ENCODE measurements around the gene CCT3. TPM values are rescaled to one million over a fixed set of nuclear protein-coding genes. Genes with fewer than 3 reads are reported as not detected.
"Not testable (repeated sequence)": the region's sequence is repeated elsewhere in the genome, so short reads cannot be mapped to it uniquely, and the experiment has no call there.

The CCT3 gene
- total RNA-seq, 1 donor from 2014 or later, result 298 TPM

DNA sequence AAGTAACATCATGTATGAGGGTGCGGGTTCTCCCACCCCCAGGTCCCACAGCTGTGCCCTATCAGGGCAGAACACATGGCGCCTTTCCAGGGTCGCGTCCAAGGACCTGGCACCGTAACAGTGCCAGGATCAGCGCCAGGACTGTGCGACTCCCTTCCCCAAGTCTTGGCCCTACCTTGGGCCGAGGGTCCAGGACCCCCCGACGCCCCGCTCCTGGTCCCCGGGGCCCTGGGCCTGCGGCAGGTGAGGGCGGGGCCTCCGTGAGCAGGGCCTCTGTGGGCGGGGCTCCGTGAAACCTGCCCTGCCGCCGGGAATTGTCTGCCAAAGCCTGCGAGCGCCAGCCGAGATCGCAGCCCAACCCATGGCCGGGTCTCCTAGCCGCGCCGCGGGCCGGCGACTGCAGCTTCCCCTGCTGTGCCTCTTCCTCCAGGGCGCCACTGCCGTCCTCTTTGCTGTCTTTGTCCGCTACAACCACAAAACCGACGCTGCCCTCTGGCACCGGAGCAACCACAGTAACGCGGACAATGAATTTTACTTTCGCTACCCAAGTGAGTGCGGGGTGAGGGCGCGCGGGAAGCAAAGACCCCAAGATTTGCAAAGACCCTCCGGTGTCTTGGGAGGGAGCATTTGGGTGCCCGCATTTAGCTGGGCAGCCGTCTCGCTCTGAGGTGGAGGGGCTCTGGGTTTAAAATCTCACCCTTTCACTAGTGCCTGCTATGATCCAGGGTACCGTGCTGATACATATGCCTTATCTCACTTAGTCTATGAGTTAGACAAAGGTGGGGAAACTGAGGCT is 31.0 kb upstream of the CCT3 start, which contains the start of gene RHBG:
Gene RHBG (plus strand): TSS at position 323 of the 796 bp plus-strand sequence. CDS start 39 bp downstream, at position 362.
- intact Hi-C loops (cut with micrococcal nuclease), result no loop called here

DNA sequence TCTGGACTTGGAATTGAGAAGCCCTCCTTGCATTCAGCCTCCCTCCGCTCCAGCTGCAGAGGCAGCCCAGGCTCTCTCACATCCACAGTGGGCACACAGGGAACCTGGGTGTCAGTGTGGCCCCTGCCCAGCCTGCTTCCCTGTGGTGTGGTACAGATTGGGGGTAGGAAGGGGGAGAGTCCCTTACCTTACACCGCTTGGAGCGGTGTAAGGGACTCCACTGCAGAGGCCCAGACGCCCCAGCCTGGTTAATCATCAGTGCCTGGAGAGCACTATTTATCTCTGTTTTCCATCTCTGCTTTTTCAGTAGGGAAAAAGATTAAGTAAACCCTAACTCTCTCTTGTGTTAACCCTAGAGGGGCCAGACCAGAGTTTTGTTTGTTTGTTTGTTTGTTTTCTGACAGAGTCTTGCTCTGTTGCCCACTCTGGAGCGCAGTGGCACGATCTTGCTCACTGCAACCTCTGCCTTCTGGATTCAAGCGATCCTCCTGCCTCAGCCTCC is 30.1 kb upstream of the CCT3 start:
- intact Hi-C loops (cut with micrococcal nuclease), result no loop called here

GRCh38 chr1:156367383-156368156 is 29.5 kb upstream of the CCT3 start:
- intact Hi-C loops (cut with micrococcal nuclease), result no loop called here

DNA sequence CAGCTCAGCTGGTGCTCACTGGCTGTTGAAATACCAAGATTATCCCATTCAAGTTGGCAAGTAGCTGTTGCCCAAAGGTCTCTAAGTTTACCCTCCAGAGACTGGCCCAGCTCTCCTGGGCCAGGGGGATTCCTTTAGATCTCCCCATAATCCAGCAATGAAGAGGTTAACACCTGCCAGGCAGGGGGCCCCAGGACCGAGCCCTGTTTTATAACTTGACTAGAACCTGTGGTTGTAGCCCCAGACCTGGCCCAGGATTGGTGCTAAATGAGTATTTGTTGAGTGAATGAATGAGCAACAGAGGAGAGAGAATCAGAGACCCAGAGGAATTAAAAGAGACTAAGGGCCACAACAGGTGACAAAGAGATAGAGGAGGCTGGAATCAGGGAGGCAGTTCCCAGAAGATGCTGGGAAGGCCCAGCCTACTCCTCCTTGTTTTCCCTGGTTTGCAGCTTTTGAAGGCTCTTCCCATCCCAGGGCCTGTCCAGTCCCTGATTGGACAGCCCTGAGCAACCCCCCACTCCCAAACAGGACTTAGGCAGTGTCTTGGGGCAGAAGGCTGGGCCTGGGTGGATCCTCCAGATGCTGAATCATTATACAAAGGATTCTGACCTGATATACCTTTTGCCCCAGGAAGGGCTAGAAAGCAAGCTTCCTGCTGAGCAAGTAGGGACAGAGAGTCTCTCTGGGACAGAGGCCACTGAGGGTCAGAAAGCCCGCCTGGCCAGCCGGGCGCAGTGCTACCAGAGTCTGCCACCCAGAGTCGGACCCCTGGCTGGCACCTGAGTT is 28.5 kb upstream of the CCT3 start:
- intact Hi-C loops (cut with micrococcal nuclease), result no loop called here

DNA sequence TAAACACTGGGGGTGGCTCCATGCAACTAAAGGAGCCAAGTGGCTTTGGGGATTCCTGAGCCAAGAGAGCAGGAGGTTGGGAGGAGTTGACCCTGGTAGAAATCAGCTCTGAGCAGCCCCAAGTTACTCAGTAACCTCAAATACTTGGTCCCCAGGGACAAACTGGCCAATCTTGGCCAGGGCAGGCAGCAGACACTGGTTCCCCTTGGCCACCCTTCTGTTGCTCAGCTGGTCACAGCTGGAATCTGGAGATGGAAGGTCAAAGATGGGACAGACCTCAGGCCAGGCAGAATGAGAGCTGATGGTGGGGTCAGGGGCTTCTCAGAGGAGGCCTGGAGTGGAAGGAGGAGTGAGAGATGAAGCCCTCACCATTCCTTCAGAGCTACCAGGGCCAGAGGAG is 27.7 kb upstream of the CCT3 start:
- intact Hi-C loops (cut with micrococcal nuclease), result no loop called here

GRCh38 chr1:156360534-156360933 is 22.4 kb upstream of the CCT3 start:
- intact Hi-C loops (cut with micrococcal nuclease), result no loop called here

- intact Hi-C loops (cut with micrococcal nuclease), result no loop called here
Measured at GRCh38 chr1:156359973-156360372, 21.9 kb upstream of the CCT3 start.

DNA sequence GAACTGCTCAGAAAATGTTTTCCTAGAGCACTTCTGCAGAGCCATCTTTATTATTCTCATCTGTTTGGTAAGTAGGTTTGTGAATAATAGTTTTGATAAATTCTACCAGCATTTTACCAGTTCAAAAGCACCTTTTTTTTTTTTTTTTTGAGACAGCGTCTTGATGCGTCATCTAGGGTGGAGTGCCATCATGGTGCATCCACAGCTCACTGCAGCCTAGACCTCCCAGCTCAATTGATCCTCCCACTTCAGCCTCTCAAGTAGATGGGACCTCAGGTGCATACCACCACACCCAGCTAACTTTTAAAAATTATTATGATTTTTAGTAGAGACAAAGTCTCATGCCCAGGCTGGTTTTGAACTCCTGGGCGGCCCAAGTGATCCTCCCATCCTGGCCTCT is 21.2 kb upstream of the CCT3 start:
- intact Hi-C loops (cut with micrococcal nuclease), result no loop called here

DNA sequence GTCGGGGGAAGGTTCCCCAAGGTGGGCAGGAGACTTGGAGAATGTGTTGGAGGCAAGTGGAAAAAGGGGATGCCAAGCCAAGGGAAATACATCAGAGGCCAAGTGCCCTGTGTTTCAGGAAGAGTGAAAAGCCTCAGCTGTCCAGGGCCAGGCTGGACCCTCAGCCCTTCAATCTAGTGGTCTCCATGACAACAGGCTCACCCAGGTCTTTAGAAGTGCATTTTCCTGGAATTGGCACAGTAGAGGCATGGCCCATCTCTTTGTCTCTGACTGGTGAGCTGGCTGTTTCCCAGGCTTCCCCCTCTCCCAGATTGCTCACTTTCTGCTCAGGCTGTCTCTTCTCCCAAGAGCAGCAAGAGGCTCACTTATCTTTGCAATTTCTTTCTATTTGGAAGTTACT is 20.5 kb upstream of the CCT3 start:
- intact Hi-C loops (cut with micrococcal nuclease), result no loop called here

DNA sequence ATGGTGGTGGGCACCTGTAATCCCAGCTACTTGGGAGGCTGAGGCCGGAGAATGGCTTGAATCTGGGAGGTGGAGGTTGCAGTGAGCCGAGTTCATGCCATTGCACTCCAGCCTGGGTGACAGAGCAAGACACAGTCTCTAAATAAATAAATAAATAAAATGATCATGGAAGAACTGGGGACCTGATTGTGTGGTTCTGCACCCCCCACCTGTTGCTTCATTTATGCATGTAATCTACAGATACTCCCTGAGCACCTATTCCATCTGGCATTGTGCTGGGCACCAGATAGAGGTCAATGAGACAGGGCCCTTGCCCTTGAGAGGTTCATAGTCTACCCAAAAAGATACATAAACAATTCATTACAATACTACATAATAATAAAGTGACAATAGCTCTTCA is 19.9 kb upstream of the CCT3 start:
- intact Hi-C loops (cut with micrococcal nuclease), result loop anchor here (1.0 kb wide), 1 partner anchor 87 kb away; no protein-coding TSS in a partner anchor

DNA sequence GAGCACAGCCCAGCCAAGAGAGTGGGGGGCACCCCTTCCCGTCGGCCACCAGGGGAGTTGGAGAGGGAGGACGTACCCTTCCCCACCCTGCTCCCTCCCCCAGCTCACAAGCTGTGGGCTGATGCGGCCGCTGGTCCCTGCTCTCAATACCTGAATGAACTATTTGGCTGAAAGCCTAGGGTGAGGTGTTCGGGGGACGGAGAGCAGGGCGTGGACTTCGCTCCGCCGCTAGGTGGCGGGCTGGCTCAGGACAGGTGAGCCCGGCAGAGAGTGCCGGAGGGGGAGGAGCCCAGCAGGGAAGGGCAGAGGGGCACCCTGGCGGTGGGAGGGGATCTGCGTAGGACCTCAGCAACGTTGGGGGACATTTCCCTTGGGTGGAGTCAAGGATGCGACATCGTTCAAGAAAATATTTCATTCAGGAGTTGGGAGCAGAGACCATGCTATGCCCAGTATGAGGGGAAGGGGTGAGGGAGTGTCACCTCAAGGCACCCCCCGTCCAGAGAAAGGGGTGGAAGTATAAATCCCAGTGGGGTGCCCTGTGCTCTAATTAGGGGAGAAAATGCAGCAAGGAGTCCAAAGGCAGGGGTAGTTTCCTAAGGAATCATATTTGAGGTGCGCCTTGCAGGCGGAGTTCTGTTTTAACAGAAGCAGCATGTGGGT is 18.9 kb upstream of the CCT3 start:
- intact Hi-C loops (cut with micrococcal nuclease), result loop anchor here (1.0 kb wide), 1 partner anchor 88 kb away; no protein-coding TSS in a partner anchor

DNA sequence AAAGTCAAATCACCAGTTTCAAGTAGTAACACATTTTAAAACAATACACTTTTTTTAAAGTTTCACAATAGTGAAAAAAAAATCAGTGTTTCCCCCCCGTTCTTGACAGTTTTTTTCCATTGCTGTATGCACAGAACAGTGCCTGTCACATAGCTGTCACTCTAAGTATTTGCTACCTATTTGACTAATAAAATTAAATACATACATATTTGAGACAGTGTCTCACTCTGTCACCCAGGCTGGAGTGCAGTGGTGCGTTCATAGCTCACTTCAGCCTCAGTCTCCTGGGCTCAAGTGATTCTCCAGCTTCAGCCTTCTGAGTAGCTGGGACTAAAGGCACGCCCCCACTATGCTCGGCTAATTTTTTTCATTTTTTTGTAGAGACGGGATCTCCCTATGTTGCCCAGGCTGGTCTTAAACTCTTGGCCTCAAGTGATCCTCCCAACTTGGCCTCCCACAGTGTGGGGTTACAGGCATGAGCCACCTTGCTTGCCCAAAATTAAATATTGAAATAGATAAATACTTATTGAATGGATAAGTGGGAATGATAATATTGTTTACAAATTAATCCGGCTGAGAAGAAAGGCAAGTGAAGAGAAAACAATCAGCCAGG is 18.3 kb upstream of the CCT3 start:
- intact Hi-C loops (cut with micrococcal nuclease), result no loop called here

DNA sequence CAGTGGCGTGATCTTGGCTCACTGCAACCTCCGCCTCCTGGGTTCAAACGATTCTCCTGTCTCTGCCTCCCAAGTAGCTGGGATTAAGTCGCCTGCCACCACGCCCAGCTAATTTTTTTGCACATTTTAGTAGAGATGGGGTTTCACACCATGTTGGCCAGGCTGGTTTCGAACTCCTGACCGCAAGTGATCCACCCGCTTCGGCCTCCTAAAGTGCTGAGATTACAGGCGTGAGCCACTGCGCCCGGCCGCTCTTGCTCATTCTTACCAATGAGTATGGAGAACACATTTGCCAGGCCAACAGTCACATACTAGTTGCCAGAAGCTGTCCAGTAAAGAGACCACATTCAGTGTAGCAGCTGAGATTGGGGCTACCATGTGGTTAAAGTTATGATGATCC is 14.4 kb upstream of the CCT3 start:
- intact Hi-C loops (cut with micrococcal nuclease), result not testable (repeated sequence)

- intact Hi-C loops (cut with micrococcal nuclease), result no loop called here
Measured at GRCh38 chr1:156347331-156347730, 9.2 kb upstream of the CCT3 start.

DNA sequence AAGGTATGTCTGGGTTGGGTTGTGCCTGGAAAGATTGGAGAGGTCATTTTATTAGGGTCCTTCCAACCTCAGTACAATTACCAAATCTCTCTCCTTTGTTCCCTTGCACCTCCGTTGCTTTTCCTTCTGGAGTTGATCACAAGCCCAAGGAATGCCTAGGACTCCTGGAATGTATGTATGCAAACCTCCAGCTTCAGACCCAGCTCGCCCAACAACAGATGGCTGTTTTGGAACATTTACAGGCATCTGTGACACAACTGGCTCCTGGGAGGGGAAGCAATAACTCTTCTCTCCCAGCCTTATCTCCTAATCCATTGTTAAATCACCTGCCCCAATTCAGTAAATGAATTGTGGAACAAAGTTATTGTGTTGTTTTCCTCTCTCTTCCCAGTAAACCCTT is 8.5 kb upstream of the CCT3 start:
- intact Hi-C loops (cut with micrococcal nuclease), result no loop called here

DNA sequence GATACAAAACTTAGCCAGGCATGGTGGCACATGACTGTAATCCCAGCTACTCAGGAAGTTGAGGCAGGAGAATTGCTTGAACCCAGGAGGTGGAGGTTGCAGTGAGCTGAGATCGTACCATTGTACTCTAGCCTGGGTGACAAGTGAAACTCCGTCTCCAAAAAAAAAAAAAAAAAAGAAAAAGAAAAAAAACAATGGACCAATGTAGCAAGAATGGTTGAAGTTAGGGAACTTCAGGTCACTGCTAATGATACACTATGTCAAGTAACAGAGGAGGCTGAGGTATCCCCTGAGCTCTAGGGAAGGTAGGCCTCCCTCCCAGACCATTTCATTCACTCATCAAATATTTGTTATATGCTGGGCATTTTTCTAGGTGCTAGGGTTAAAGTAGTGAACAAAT is 7.9 kb upstream of the CCT3 start:
- intact Hi-C loops (cut with micrococcal nuclease), result not testable (repeated sequence)

DNA sequence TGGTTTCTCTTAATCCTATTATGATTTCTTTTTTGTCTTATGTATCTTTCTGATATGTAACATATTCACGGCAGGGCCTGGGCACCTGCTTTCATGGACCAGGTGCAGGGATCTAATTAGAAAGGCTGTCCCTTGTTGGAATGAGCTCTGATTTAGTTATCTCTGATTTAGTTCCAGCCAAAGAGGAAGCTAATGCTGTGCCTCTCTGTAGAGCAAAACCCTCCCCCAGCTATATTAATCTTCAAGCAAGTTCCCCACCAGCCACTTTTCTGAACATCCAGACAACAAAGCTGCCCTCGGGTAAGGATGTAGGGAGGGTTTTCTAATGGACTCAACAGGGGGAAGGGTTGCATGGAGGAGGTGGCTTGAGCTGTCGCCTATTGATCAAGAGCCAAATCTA is 6.3 kb upstream of the CCT3 start:
- intact Hi-C loops (cut with micrococcal nuclease), result no loop called here

DNA sequence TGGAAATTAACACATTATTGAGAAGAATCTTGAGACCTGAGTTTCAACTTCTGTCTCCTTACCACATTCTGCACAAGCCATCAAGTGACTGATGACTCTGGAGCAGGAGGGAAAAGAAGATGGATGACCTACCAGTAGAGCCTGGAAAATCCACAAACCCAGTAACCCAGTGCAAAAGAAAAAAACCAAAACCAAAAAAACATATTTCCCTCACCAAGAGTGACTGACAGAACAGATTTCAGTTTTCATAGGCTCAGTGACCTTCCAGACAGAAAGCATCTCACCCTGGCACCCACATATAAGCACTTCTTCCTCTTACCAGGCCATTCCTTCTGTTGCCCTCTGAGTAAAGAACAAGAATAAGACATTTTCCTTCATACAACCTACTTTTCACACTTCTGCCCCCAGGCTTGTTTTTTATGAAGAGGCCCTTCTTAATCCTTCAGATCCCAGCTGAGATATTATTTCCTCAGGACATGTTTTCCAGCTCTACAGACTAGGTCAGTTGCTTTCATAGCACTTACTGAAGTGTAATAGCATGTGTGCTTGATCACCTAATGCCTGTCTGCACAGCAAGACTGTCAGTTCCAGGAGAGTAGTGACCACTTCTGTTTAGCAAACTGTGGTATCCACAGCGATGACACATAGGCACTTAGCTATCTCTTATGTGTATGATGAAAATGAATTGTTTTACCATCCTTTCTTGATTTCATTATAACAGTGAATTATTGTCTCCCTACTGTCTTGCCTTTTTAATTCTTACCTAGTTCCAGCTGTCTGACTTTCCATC is 4.3 kb upstream of the CCT3 start:
- intact Hi-C loops (cut with micrococcal nuclease), result no loop called here

DNA sequence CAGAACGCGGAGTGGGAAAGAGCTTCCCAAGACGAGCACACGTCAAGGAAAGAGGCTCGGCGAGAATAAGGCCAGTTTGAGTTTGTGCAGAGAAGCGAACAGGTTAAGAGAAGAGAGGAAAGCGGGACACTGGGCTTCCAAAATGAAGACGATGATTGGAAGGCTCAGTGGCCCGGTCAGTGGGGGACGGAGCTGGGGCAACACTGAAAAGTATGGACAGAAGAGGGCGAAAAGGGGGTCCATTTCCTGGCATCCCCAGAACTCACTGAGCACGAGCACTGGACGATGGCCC is 258 bp downstream of the CCT3 start:
- intact Hi-C loops (cut with micrococcal nuclease), result loop anchor here (1.0 to 5.0 kb wide), 15 partner anchors 43 to 1016 kb away; partner anchors contain the start of genes GLMP, HDGF, IQGAP3 and KHDC4
